DMS 273 treated with DMSO at 0.1 percent for 48 hours (cell line): ENCODE results near the gene FAM131A.

ENCODE experiments used
- DNase-seq: peaks from one replicate; lab custom pipeline; 2025; lab: John Stamatoyannopoulos, UW

The FAM131A gene

GRCh38 chr3:184358124-184358767 is 20.8 kb downstream of the FAM131A start:
- no peak for DNase-seq

GRCh38 chr3:184358921-184359350 is 21.5 kb downstream of the FAM131A start:
- no peak for DNase-seq

GRCh38 chr3:184359610-184360009 is 22.2 kb downstream of the FAM131A start:
- DNase-seq = no peak

GRCh38 chr3:184360070-184360928 is 22.9 kb downstream of the FAM131A start:
- no peak for DNase-seq

GRCh38 chr3:184360929-184361531 is 23.6 kb downstream of the FAM131A start:
- no peak for DNase-seq

GRCh38 chr3:184361532-184361931 is 24.1 kb downstream of the FAM131A start, which contains the start of the genes CLCN2 and POLR2H:
Gene CLCN2, minus strand, starts transcription at chr3:184361605. Its CDS starts 126 bp downstream, at chr3:184361479.
Gene POLR2H, plus strand, starts transcription at chr3:184361710. Its CDS starts 1,783 bp downstream, at chr3:184363493.
- DNase-seq = peak; percentile 40

GRCh38 chr3:184361932-184362667 is 24.7 kb downstream of the FAM131A start:
- peak; percentile 88 for DNase-seq

- DNase-seq = peak; percentile 99
Observed at GRCh38 chr3:184362668-184363546, 25.5 kb downstream of the FAM131A start.

GRCh38 chr3:184366619-184367289 is 29.4 kb downstream of the FAM131A start:
- no peak for DNase-seq

- no peak for DNase-seq
Observed at GRCh38 chr3:184368116-184368515, 30.7 kb downstream of the FAM131A start.

- DNase-seq = no peak
Observed at GRCh38 chr3:184368586-184369183, 31.3 kb downstream of the FAM131A start.

- peak; percentile 85 for DNase-seq
Observed at GRCh38 chr3:184371570-184372018, 34.2 kb downstream of the FAM131A start.

GRCh38 chr3:184372296-184372821 is 35.0 kb downstream of the FAM131A start:
- DNase-seq = no peak

GRCh38 chr3:184372911-184373310 is 35.5 kb downstream of the FAM131A start:
- no peak for DNase-seq

GRCh38 chr3:184373422-184373821 is 36.0 kb downstream of the FAM131A start:
- no peak for DNase-seq

GRCh38 chr3:184375747-184376461 is 38.5 kb downstream of the FAM131A start:
- no peak for DNase-seq

GRCh38 chr3:184377374-184377773 is 40.0 kb downstream of the FAM131A start:
- no peak for DNase-seq

- DNase-seq = no peak
Observed at GRCh38 chr3:184377882-184378445, 40.6 kb downstream of the FAM131A start, which contains the start of gene THPO. Gene THPO, minus strand, starts transcription at chr3:184378207. Its CDS starts 1,948 bp downstream, at chr3:184376259.
